Measurements from ENCODE around the gene SLC6A19. TPM values are rescaled to one million over a fixed set of nuclear protein-coding genes. Genes with fewer than 3 reads are reported as not detected.

SLC6A19 gene
- total and polyA plus RNA-seq, 9 of the 15 experiments (the other 6 are each of a cell fraction or from before 2014, with no cell fraction given), result 0.03 to 1.6 (median 0.59) TPM

DNA sequence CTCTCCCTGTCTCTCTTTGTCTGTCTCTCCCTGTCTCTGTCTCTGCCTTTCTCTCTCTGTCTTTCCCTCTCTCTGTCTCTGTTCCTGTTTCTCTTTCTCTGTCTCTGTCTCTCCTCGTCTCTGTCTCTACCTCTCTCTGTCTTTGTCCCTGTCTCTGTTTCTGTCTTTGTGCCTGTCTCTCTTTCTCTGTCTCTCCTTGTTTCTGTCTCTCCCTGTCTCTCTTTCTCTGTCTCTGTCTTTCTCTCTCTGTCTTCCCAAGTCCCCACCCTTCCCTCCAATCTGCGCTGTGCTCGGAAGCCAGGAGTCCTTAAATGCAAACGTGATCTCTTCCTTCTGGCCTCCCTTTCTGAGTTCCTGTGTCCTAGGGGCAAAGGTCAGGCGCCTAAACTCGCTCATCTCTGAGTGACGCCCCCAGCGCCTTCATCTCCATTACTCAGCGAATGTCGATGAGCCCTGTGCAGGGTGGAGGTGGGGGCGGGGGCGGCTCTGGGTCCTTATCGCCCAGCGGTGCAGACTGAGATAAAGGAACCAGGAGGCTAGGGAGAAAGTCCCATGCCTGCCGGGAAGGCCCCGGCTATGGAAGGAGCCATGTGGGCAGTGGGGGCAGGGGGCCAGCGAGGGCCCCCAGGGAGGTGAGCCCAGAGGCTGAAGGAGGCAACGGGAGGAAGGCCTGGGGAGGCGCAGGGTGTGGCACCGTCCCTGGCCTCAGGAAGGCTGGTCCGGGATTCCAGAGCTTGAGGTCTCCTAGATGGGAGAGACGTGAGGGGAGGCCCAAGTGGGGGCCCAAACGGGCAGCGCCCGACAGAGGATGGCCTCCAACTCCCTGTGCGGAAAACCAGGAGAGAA, 1.5 kb upstream of the SLC6A19 start (continued):
- TF ChIP-seq, protein P1, sequence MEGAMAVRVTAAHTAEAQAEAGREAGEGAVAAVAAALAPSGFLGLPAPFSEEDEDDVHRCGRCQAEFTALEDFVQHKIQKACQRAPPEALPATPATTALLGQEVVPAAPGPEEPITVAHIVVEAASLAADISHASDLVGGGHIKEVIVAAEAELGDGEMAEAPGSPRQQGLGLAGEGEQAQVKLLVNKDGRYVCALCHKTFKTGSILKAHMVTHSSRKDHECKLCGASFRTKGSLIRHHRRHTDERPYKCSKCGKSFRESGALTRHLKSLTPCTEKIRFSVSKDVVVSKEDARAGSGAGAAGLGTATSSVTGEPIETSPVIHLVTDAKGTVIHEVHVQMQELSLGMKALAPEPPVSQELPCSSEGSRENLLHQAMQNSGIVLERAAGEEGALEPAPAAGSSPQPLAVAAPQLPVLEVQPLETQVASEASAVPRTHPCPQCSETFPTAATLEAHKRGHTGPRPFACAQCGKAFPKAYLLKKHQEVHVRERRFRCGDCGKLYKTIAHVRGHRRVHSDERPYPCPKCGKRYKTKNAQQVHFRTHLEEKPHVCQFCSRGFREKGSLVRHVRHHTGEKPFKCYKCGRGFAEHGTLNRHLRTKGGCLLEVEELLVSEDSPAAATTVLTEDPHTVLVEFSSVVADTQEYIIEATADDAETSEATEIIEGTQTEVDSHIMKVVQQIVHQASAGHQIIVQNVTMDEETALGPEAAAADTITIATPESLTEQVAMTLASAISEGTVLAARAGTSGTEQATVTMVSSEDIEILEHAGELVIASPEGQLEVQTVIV (CRISPR knock-in tag; IDR thresholded peaks at IDR 0.05; ENCODE audit: borderline replicate concordance), result no peak
- TF ChIP-seq L3MBTL2 (IDR thresholded peaks at IDR 0.05), result peak; percentile 80
- TF ChIP-seq FOXA1 (IDR thresholded peaks at IDR 0.05; ENCODE audit: borderline replicate concordance), result no peak
- TF ChIP-seq ZNF3 (CRISPR knock-in tag; IDR thresholded peaks at IDR 0.05), result no peak
- peak; percentile 91 for TF ChIP-seq HDAC2 (IDR thresholded peaks at IDR 0.05)
- peak; percentile 75 for TF ChIP-seq JUND (IDR thresholded peaks at IDR 0.05; ENCODE audit: borderline replicate concordance, low read depth, low read length)
- no peak; the same call in 2 of the 3 replicates for TF ChIP-seq JUND (tag; IDR thresholded peaks at IDR 0.05; ENCODE audit: borderline replicate concordance, low read depth, low read length)
- no peak; the same call in 1 of the 2 replicates for TF ChIP-seq RNF2 (IDR thresholded peaks at IDR 0.05)
- TF ChIP-seq RHOXF2B (CRISPR knock-in tag; conservative IDR thresholded peaks at IDR 0.05), result 0 out of 2 replicates have a peak, but pooled peaks have one; percentile 30
- peak; percentile 67 to 96; a peak in 3 of 4 replicates for TF ChIP-seq RCOR1 (IDR thresholded peaks at IDR 0.05; ENCODE audit: borderline replicate concordance in 1 of 2, low read depth in 2 of 2, low read length in 2 of 2)
- TF ChIP-seq ESRRA (IDR thresholded peaks at IDR 0.05; ENCODE audit: borderline replicate concordance, low read depth), result peak; percentile 48; the same call in 1 of the 2 replicates
- TF ChIP-seq, protein P2, sequence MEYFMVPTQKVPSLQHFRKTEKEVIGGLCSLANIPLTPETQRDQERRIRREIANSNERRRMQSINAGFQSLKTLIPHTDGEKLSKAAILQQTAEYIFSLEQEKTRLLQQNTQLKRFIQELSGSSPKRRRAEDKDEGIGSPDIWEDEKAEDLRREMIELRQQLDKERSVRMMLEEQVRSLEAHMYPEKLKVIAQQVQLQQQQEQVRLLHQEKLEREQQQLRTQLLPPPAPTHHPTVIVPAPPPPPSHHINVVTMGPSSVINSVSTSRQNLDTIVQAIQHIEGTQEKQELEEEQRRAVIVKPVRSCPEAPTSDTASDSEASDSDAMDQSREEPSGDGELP (CRISPR knock-in tag; IDR thresholded peaks at IDR 0.05; ENCODE audit: borderline replicate concordance), result peak; percentile 63; the same call in 1 of the 2 replicates
- peak; percentile 14 to 25; a peak in 3 of 4 replicates for TF ChIP-seq TEAD1 (CRISPR knock-in tag; IDR thresholded peaks at IDR 0.05)
- TF ChIP-seq ZNF589 (CRISPR knock-in tag; IDR thresholded peaks at IDR 0.05; ENCODE audit: low read depth), result peak; percentile 83
- TF ChIP-seq, protein P3, sequence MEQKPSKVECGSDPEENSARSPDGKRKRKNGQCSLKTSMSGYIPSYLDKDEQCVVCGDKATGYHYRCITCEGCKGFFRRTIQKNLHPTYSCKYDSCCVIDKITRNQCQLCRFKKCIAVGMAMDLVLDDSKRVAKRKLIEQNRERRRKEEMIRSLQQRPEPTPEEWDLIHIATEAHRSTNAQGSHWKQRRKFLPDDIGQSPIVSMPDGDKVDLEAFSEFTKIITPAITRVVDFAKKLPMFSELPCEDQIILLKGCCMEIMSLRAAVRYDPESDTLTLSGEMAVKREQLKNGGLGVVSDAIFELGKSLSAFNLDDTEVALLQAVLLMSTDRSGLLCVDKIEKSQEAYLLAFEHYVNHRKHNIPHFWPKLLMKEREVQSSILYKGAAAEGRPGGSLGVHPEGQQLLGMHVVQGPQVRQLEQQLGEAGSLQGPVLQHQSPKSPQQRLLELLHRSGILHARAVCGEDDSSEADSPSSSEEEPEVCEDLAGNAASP (IDR thresholded peaks at IDR 0.05), result no peak
- peak; percentile 46 for TF ChIP-seq ZKSCAN1 (IDR thresholded peaks at IDR 0.05; ENCODE audit: low read depth, low read length)
- no peak for TF ChIP-seq PYGO2 (tag; IDR thresholded peaks at IDR 0.05)
- TF ChIP-seq, protein P4, sequence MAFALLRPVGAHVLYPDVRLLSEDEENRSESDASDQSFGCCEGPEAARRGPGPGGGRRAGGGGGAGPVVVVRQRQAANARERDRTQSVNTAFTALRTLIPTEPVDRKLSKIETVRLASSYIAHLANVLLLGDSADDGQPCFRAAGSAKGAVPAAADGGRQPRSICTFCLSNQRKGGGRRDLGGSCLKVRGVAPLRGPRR (CRISPR knock-in tag; IDR thresholded peaks at IDR 0.05), result 0 out of 2 replicates have a peak, but pooled peaks have one; percentile 14
- no peak; the same call in 1 of the 2 replicates for TF ChIP-seq GABPB1 (CRISPR knock-in tag; IDR thresholded peaks at IDR 0.05)
- TF ChIP-seq ZNF212 (CRISPR knock-in tag; IDR thresholded peaks at IDR 0.05), result no peak
- peak; percentile 92 for TF ChIP-seq BCOR (IDR thresholded peaks at IDR 0.05)
- TF ChIP-seq MYNN (IDR thresholded peaks at IDR 0.05), result peak; percentile 76
- TF ChIP-seq MYNN (CRISPR knock-in tag; IDR thresholded peaks at IDR 0.05), result no peak
- no peak for TF ChIP-seq TARDBP (IDR thresholded peaks at IDR 0.05)
- TF ChIP-seq ZBTB7A (IDR thresholded peaks at IDR 0.05; ENCODE audit: borderline replicate concordance, control insufficient read depth, low read depth, low read length), result peak; percentile 81

Data from K562 (cell line).